GM19328 (cell line): ENCODE measurements around the gene HIGD1A.

Source experiments
- ATAC-seq: cut with Tn5 transposase; IDR thresholded peaks from one replicate; pipeline ENCODE4 v1.9.1; 2021; ENCODE audit warnings: mild to moderate bottlenecking, moderate library complexity; ENCODE audit not compliant: unreplicated experiment

Gene HIGD1A

GRCh38 chr3:42804106-42804830 is at the start of gene HIGD1A:
Gene HIGD1A, minus strand, starts transcription at chr3:42804490. Its CDS starts 10,237 bp downstream, at chr3:42794253.
- ATAC-seq, result peak; percentile 98

DNA sequence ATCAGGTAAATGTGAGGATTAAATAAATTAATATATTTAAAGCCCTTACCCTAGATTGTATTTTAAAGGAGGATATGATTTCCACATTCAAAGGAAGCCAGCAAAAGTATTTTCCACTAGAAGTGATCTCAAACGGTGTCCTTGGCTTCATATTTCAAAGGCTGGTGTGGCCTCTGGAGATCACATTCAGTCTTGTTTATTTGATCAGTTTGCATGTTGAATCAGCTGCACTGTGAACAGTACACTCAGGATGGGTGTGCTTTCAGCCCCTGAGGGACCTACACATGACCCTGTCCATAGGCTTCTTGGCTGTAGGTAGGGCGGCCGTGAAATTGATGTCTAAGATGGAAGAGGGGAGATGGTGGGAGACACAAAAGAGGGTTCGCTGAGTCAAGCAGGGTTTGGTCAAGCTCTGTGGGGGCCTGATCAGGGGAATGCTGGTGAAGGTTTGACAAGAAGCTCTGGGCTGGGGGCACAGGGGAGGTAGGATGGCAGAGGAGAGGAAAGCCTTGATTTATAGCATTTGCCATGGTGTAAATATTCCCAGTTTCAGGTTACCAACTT is 49.5 kb upstream of the HIGD1A start:
- ATAC-seq, result no peak

GRCh38 chr3:42853056-42853455 is 48.8 kb upstream of the HIGD1A start:
- no peak for ATAC-seq

GRCh38 chr3:42852441-42852840 is 48.2 kb upstream of the HIGD1A start:
- ATAC-seq, result no peak

DNA sequence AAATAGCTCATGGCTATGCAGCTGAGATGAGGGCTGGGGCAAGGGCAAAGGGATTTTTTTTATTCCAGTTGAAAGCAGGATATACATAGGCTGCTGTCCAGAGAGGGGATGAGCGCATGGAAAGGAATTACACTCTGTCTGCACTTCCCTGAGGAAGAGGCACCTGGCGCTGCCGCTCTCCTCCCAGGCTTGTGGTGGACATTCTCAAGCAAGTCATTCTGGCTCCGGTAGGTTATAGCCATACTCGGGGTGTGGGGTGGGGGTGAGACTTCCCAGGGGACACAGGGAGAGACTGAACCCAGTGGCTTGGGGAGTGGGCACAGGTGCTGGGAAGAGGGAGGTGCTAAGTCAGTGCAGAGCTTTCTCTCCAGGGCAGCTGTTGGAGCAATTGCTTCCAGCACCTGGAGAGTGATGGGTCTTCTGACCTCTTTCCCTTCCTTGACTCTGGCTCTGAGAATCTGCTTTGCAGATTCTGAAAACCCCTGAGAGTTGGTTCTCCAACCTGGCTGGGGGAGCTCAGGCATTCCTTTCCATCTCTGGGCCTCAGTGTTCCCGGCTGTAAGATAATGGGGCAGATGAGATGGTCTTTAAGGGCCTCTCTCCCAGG is 47.0 kb upstream of the HIGD1A start:
- no peak for ATAC-seq

GRCh38 chr3:42850263-42850662 is 46.0 kb upstream of the HIGD1A start:
- no peak for ATAC-seq

GRCh38 chr3:42849017-42849416 is 44.7 kb upstream of the HIGD1A start:
- ATAC-seq, result no peak

- no peak for ATAC-seq
These were observed 43.4 kb upstream of the HIGD1A start for GRCh38 chr3:42847731-42848130.

DNA sequence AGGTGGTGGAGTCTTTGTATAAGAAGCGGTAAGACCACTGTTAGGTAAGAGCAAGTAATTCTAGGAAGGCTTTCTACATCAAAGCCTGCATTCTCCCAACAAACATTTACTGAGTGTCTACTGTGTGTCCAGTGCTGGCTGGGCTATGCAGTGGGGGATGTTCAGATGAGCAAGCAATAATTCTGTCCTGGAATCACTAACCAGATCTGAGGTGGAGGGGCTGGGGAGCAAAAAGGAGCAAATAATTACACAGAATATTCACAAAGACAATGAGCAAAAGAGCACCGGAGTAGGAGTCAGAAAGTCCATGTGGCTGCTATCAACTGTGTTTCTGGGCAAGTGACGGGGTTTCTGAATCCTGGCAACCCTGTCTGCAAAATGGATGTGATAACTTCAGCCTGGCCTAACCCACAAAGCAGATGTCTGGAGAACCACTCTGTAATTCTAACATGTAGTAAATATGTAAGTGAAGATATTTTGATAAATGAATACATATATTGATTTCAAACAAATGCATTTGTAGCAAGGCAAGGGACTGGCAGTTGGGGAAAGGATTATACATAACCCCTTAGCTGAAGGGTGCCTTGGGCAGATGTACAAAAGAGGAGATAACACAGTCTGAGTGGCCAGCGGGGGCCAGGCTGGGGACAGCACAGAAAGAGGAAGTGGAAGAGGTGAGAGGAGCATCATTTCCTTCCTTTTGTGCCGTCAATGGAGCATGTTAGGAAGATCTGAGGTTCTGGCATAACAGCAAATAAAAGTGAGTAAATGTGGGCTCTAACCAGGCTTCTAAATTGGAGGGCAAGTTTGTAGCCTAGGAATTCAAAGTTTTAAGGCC is 42.6 kb upstream of the HIGD1A start:
- ATAC-seq, result no peak

DNA sequence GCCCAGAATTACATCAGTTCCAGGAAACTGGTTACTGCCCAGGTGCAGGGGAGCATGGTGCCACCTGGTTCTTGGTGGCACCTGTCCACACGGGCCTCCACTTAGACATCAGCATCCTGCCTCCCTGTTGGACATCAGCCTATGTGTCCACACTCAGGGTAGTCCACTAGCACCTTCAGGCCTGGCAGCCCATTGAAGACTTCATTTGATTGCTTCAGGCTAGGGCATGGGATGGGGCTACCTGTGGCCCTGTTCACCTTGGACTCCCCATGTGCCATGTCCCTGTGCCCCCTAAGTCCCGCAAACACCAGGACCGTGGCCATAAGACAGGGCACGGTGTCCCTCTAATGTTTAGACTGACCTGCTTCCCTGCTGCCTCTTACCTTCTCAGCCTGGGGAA is 40.5 kb upstream of the HIGD1A start:
- ATAC-seq, result no peak

DNA sequence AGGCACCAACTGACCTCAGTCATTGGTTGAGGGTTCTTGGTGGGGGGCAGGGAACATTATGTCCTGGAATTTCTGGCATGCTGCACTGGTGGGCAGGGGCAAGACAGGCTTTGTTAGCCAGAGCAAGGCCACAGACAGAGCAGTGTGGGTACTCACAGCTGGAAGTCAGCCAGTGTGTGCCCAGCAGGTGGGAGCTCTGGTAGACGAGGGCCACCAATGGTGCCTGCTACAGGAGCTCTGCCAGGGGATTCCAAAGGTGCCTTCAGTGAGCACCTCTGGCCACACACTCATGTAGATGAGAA is 40.1 kb upstream of the HIGD1A start:
- no peak for ATAC-seq

GRCh38 chr3:42843713-42844411 is 39.6 kb upstream of the HIGD1A start:
- ATAC-seq, result no peak

- no peak for ATAC-seq
These were observed 37.0 kb upstream of the HIGD1A start for GRCh38 chr3:42841332-42841731.

- peak; percentile 91 for ATAC-seq
These were observed 35.3 kb upstream of the HIGD1A start for GRCh38 chr3:42839616-42840015.

- no peak for ATAC-seq
These were observed 34.3 kb upstream of the HIGD1A start for GRCh38 chr3:42838571-42838970.

- ATAC-seq, result no peak
These were observed 32.1 kb upstream of the HIGD1A start for GRCh38 chr3:42836150-42837123.

GRCh38 chr3:42831321-42831713 is 27.0 kb upstream of the HIGD1A start:
- ATAC-seq, result no peak

GRCh38 chr3:42830437-42831320 is 26.4 kb upstream of the HIGD1A start:
- no peak for ATAC-seq
